ENCODE results near the gene ZNF181. TPM values are rescaled to one million over a fixed set of nuclear protein-coding genes. Genes with fewer than 3 reads are reported as not detected.

Gene ZNF181
- total and polyA plus RNA-seq, 2 experiments from 2014 or later, result 7.4 to 18.9 TPM

DNA sequence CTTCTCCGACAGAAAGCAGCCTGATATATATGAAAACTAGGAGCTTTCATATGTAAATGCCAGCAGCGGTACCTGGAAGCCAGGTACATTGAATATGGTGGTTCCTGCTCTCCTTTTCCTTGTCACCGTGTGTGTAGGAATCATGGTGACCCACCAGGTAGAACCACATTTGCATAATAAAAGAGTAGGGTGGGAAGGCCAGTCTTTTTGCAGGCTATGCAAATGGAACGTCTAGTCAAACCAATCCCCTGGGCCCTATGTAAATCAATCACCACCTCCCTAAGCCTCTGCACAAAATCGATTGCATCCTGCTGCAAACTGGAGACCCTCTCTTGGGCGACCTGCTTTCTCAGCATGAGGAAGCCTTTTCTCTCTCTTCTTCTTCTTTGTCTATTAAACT is 22.2 kb upstream of the ZNF181 start (continued):
- TF ChIP-seq, protein P1, sequence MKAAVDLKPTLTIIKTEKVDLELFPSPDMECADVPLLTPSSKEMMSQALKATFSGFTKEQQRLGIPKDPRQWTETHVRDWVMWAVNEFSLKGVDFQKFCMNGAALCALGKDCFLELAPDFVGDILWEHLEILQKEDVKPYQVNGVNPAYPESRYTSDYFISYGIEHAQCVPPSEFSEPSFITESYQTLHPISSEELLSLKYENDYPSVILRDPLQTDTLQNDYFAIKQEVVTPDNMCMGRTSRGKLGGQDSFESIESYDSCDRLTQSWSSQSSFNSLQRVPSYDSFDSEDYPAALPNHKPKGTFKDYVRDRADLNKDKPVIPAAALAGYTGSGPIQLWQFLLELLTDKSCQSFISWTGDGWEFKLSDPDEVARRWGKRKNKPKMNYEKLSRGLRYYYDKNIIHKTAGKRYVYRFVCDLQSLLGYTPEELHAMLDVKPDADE (IDR thresholded peaks at IDR 0.05), result no peak
- TF ChIP-seq CREB1 (CRISPR knock-in tag; IDR thresholded peaks at IDR 0.05; ENCODE audit: low read depth), result no peak

DNA sequence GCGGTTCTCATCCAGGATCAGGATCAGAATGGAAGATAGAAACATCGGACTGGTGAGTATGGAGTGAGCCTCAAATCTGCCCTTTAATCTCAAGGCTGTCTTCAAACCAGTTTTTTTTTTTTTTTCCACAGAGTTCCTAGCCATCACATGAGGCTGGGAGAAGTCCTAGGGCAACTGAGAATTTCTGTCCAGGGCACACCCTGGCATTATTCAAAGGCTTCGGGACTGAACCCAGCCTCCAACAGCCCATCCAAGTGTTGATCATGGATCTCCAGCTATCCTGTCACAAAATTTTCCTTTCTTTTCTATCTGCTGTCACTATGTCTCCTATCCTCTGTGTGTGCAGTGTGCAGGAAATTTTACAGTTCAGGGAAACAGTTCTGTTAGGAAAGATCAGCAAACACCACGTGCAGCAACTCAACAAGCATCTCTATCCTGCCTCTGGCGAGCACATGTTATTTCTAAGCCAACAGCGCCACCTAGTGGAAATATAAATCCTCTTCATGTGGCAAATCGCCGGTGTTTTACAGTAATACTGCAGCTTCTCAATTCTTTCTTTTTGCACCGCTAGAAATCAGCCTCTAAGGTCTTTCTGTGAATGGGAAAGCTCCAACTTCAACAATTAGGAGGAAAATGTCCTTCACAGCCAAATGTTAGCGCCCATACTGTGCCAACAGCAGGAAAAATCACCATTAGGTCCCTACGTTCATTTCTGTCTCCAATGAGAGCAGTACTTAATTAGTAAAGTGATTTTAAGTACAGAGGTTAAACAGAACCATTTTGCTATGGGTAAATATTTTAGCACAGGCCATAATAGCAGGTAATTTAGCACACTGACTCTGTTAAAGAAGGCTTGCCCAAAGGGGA is 21.4 kb upstream of the ZNF181 start:
- DNase-seq (ENCODE audit: low spot score) (peak; percentile 93), ATAC-seq (peak; percentile 87)
- Mint-ChIP-seq H3K27me3 (ENCODE audit: insufficient read depth, low read depth, poor library complexity) (peaks cover 10% of the 10 kb centered on the region), H3K27ac (no peak overlapping the region), H3K4me3 (no peak overlapping the region; the same call in 2 of the 3 replicates), H3K4me1 (peaks cover 4% of the 10 kb centered on the region; the same call in 2 of the 3 replicates), H3K9me3 (peaks cover 84% of the 10 kb centered on the region), H3K36me3 (ENCODE audit: low read depth) (peaks cover 21% of the 10 kb centered on the region)
- Histone ChIP-seq H4K20me1 (replicated peaks; ENCODE audit: insufficient read depth) (no peaks in the 10 kb centered on the region), H2AFZ (no peak overlapping the region), H3K4me3 (0 out of 2 replicates have a peak overlapping the region, but pooled peaks have one; percentile 21), H3K9me2 (ENCODE audit: insufficient read depth) (no peaks in the 10 kb centered on the region), H3K4me2 (peak overlapping the region; percentile 56; the same call in 1 of the 2 replicates), H3K36me3 (ENCODE audit: insufficient read depth) (peaks cover 7% of the 10 kb centered on the region; the same call in 1 of the 2 replicates), H3K4me1 (ENCODE audit: insufficient read depth) (no peaks in the 10 kb centered on the region), H3F3A (replicated peaks; ENCODE audit: low read depth) (no peaks in the 10 kb centered on the region), H3K79me2 (replicated peaks; ENCODE audit: insufficient read depth) (no peaks in the 10 kb centered on the region), H3K27ac (ENCODE audit: low read depth) (no peak overlapping the region), H3K27me3 (ENCODE audit: insufficient read depth) (no peaks in the 10 kb centered on the region)
- TF ChIP-seq ZNF331 (CRISPR knock-in tag; IDR thresholded peaks at IDR 0.05; ENCODE audit: low read depth) (no peak), POLR2AphosphoS5 (IDR thresholded peaks at IDR 0.05; ENCODE audit: low read depth) (no peak), STAT1 (IDR thresholded peaks at IDR 0.05; ENCODE audit: unreplicated experiment) (no peak), CREB1 (CRISPR knock-in tag; IDR thresholded peaks at IDR 0.05; ENCODE audit: low read depth) (no peak)
- TF ChIP-seq, protein P2, sequence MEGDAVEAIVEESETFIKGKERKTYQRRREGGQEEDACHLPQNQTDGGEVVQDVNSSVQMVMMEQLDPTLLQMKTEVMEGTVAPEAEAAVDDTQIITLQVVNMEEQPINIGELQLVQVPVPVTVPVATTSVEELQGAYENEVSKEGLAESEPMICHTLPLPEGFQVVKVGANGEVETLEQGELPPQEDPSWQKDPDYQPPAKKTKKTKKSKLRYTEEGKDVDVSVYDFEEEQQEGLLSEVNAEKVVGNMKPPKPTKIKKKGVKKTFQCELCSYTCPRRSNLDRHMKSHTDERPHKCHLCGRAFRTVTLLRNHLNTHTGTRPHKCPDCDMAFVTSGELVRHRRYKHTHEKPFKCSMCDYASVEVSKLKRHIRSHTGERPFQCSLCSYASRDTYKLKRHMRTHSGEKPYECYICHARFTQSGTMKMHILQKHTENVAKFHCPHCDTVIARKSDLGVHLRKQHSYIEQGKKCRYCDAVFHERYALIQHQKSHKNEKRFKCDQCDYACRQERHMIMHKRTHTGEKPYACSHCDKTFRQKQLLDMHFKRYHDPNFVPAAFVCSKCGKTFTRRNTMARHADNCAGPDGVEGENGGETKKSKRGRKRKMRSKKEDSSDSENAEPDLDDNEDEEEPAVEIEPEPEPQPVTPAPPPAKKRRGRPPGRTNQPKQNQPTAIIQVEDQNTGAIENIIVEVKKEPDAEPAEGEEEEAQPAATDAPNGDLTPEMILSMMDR (conservative IDR thresholded peaks at IDR 0.05; ENCODE audit: low read depth in 2 of 2), result peak; percentile 82 to 87
- TF ChIP-seq, protein P1 (IDR thresholded peaks at IDR 0.05), result no peak
- TF ChIP-seq, protein P3, sequence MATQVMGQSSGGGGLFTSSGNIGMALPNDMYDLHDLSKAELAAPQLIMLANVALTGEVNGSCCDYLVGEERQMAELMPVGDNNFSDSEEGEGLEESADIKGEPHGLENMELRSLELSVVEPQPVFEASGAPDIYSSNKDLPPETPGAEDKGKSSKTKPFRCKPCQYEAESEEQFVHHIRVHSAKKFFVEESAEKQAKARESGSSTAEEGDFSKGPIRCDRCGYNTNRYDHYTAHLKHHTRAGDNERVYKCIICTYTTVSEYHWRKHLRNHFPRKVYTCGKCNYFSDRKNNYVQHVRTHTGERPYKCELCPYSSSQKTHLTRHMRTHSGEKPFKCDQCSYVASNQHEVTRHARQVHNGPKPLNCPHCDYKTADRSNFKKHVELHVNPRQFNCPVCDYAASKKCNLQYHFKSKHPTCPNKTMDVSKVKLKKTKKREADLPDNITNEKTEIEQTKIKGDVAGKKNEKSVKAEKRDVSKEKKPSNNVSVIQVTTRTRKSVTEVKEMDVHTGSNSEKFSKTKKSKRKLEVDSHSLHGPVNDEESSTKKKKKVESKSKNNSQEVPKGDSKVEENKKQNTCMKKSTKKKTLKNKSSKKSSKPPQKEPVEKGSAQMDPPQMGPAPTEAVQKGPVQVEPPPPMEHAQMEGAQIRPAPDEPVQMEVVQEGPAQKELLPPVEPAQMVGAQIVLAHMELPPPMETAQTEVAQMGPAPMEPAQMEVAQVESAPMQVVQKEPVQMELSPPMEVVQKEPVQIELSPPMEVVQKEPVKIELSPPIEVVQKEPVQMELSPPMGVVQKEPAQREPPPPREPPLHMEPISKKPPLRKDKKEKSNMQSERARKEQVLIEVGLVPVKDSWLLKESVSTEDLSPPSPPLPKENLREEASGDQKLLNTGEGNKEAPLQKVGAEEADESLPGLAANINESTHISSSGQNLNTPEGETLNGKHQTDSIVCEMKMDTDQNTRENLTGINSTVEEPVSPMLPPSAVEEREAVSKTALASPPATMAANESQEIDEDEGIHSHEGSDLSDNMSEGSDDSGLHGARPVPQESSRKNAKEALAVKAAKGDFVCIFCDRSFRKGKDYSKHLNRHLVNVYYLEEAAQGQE (IDR thresholded peaks at IDR 0.05; ENCODE audit: unreplicated experiment), result no peak
